Neural cell (in vitro differentiated cells): Measurements from ENCODE around the gene MSMB. TPM values are rescaled to one million over a fixed set of nuclear protein-coding genes. Genes with fewer than 3 reads are reported as not detected.

Experiments
- H2AFZ ChIP-seq: fragments of 200-600, 300-800 bp; sonication (generic), shearing (Covaris generic); 2 replicates; pipeline ENCODE4 v1.6.0; 2014; ENCODE audit warnings: low read depth, mild to moderate bottlenecking, antibody characterized with exemption, low read length, moderate library complexity
- H3F3A ChIP-seq: fragments of 200-600 bp; shearing (Covaris generic); 2 replicates; pipeline ENCODE4 v1.6.1; 2016; ENCODE audit warnings: mild to moderate bottlenecking, moderate library complexity, mixed read lengths, antibody characterized with exemption, low read length; ENCODE audit not compliant: insufficient read depth, poor library complexity, severe bottlenecking
- H3K27ac ChIP-seq: fragments of 200-600, 300-800 bp; sonication (generic), shearing (Covaris generic); 2 replicates; pipeline ENCODE4 v1.5.1; 2014; ENCODE audit warnings: mild to moderate bottlenecking, low read length, moderate library complexity
- H3K27me3 ChIP-seq: fragments of 300-800, 200-600 bp; sonication (generic), shearing (Covaris generic); 2 replicates; pipeline ENCODE4 v1.6.0; 2014; ENCODE audit warnings: mild to moderate bottlenecking, low read depth, low read length, moderate library complexity; ENCODE audit not compliant: insufficient read depth
- H3K36me3 ChIP-seq: fragments of 300-800, 200-600 bp; sonication (generic), shearing (Covaris generic); 2 replicates; pipeline ENCODE4 v1.5.1; 2014; ENCODE audit warnings: mild to moderate bottlenecking, antibody characterized with exemption, low read length, moderate library complexity; ENCODE audit not compliant: insufficient read depth
- H3K4me2 ChIP-seq: fragments of 300-800, 200-600 bp; sonication (generic), shearing (Covaris generic); 2 replicates; pipeline ENCODE4 v1.6.0; 2014; ENCODE audit warnings: mild to moderate bottlenecking, low read length
- H3K4me3 ChIP-seq: fragments of 300-800, 200-600 bp; sonication (generic), shearing (Covaris generic); 2 replicates; pipeline ENCODE4 v1.5.1; 2014; ENCODE audit warnings: mild to moderate bottlenecking, low read length, moderate library complexity
- H3K79me2 ChIP-seq: fragments of 200-600 bp; shearing (Covaris generic); replicated peaks from 2 replicates; pipeline ENCODE4 v1.6.0; 2014; ENCODE audit warnings: mild to moderate bottlenecking, low read length, moderate library complexity; ENCODE audit not compliant: insufficient read depth
- H3K9ac ChIP-seq: fragments of 300-800, 200-600 bp; sonication (generic), shearing (Covaris generic); 2 replicates; pipeline ENCODE4 v1.6.1; 2016; ENCODE audit warnings: mild to moderate bottlenecking, low read length, mixed read lengths
- H3K9me2 ChIP-seq: fragments of 200-600 bp; shearing (Covaris generic); 2 replicates; pipeline ENCODE4 v1.6.1; 2016; ENCODE audit warnings: mild to moderate bottlenecking, low read length, mixed read lengths; ENCODE audit not compliant: insufficient read depth
- H3K9me3 ChIP-seq: fragments of 200-600, 300-800 bp; sonication (generic), shearing (Covaris generic); 2 replicates; pipeline ENCODE4 v1.6.1; 2016; ENCODE audit warnings: mild to moderate bottlenecking, mixed run types, low read length, moderate library complexity, mixed read lengths
- H4K20me1 ChIP-seq: fragments of 200-600 bp; shearing (Covaris generic); 2 replicates; pipeline ENCODE4 v1.6.1; 2016; ENCODE audit warnings: mild to moderate bottlenecking, mixed run types; ENCODE audit not compliant: insufficient read depth
- EP300 ChIP-seq: fragments of 450-650 bp; conservative IDR thresholded peaks from 2 replicates; pipeline ENCODE4 v1.6.1; 2014; ENCODE audit warnings: antibody characterized with exemption, mild to moderate bottlenecking, moderate library complexity; ENCODE audit not compliant: poor library complexity, severe bottlenecking
- EZH2 ChIP-seq: fragments of 200-600, 300-800 bp; shearing (Covaris generic), sonication (generic); IDR thresholded peaks from 2 replicates; pipeline ENCODE4 v1.6.1; 2014; ENCODE audit warnings: antibody characterized with exemption, low read length, borderline replicate concordance, mild to moderate bottlenecking; ENCODE audit not compliant: insufficient read depth, poor library complexity, severe bottlenecking
- MXI1 ChIP-seq: fragments of 450-650 bp; conservative IDR thresholded peaks from 2 replicates; pipeline ENCODE4 v1.6.1; 2014; ENCODE audit warnings: antibody characterized with exemption, mild to moderate bottlenecking; ENCODE audit not compliant: poor library complexity, severe bottlenecking
- POLR2AphosphoS5 ChIP-seq: IDR thresholded peaks from 2 replicates; pipeline ENCODE4 v1.6.1; 2012
- RAD21 ChIP-seq: fragments of 450-650 bp; conservative IDR thresholded peaks from 2 replicates; pipeline ENCODE4 v1.6.1; 2014; ENCODE audit warnings: antibody characterized with exemption, mild to moderate bottlenecking, moderate library complexity
- SMC3 ChIP-seq: fragments of 450-650 bp; conservative IDR thresholded peaks from 2 replicates; pipeline ENCODE4 v1.6.1; 2014; ENCODE audit warnings: antibody characterized with exemption, mild to moderate bottlenecking, moderate library complexity; ENCODE audit not compliant: poor library complexity
- TAF1 ChIP-seq: IDR thresholded peaks from 2 replicates; pipeline ENCODE4 v1.6.1; 2012; ENCODE audit warnings: low read depth
- polyA plus RNA-seq: library from polyadenylated mRNA; depleted of rRNA; stranded (reverse); fragments of >200 nt; gene quantifications from 2 replicates; pipeline ENCODE4 v1.2.3, GENCODE V29; 2014
- TF ChIP-seq, protein P1 (sequence below): fragments of 450-650 bp; IDR thresholded peaks from 2 replicates; pipeline ENCODE4 v1.5.1; 2014; ENCODE audit warnings: antibody characterized with exemption, mild to moderate bottlenecking, moderate library complexity; ENCODE audit not compliant: poor library complexity, severe bottlenecking
- TF ChIP-seq, protein P2 (sequence below): IDR thresholded peaks from 2 replicates; pipeline ENCODE4 v1.6.1; 2012; ENCODE audit warnings: borderline replicate concordance

MSMB gene
- polyA plus RNA-seq, 1 donor from 2014 or later: not detected

DNA sequence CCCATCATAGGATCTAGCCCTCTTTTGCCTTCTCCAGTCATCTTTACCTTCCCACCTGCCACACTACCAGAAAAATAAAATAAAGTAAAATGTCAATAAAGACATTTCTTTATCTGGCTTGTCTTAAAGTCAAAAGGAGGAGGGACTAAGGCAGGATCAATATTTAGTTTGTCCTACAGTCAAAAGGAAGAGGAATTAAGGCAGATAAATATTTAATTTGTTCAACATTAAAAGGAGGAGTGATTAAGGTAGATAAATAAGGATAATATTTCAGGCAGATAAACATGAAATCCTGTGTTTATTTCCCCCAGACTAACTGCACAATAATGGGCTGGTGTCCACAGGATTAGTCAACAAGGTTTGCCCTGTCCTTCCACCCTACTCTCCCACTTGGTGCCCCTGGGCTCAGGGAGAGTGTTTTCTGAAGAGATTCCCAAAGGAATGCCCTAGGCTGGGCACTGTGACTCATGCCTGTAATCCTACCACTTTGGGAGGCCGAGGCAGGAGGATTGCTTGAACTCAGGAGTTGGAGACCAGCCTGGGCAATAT lies 18.3 kb upstream of the MSMB start:
- Histone ChIP-seq H3K9me2 (no peaks in the 10 kb centered on the region), H3K79me2 (no peaks in the 10 kb centered on the region), H3K27ac (no peak overlapping the region), H3K9me3 (no peaks in the 10 kb centered on the region), H3K36me3 (no peaks in the 10 kb centered on the region), H3K4me2 (no peak overlapping the region), H3F3A (no peaks in the 10 kb centered on the region), H3K27me3 (no peaks in the 10 kb centered on the region), H4K20me1 (no peaks in the 10 kb centered on the region), H3K9ac (no peak overlapping the region), H2AFZ (no peak overlapping the region), H3K4me3 (no peak overlapping the region)
- TF ChIP-seq MXI1 (no peak), POLR2AphosphoS5 (no peak)
- TF ChIP-seq, protein P1, sequence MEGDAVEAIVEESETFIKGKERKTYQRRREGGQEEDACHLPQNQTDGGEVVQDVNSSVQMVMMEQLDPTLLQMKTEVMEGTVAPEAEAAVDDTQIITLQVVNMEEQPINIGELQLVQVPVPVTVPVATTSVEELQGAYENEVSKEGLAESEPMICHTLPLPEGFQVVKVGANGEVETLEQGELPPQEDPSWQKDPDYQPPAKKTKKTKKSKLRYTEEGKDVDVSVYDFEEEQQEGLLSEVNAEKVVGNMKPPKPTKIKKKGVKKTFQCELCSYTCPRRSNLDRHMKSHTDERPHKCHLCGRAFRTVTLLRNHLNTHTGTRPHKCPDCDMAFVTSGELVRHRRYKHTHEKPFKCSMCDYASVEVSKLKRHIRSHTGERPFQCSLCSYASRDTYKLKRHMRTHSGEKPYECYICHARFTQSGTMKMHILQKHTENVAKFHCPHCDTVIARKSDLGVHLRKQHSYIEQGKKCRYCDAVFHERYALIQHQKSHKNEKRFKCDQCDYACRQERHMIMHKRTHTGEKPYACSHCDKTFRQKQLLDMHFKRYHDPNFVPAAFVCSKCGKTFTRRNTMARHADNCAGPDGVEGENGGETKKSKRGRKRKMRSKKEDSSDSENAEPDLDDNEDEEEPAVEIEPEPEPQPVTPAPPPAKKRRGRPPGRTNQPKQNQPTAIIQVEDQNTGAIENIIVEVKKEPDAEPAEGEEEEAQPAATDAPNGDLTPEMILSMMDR: no peak

DNA sequence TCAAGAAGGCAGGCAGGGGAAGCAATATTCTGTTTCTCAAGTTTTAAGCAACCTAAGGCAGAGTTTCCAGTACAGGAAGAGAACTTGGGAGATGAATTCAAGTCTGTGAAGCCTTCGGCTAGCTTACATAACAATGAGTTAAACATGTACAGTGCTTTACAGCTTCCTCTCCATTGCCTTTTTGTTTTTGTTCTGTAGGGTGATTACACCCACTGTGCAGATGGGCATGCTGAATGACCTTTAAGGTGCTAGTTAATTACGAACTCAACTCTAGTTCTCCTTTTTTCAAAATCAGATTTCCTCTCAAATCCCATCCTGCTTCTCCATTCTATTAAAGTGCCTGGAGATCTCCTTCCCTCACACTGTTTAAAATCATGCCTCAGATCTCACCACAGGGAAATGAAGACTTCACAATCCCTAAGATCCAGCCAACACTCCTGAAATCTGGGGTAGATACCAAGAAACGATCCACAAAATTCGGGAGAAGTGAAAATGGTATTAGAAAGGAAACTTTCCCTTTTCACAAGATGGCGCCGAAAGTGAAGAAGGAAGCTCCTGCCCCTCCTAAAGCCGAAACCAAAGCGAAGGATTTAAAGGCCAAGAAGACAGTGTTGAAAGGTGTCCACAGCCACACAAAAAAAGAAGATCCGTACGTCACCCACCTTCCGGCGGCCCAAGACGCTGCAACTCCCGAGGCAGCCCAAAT lies 16.8 kb upstream of the MSMB start:
- Histone ChIP-seq H3K27ac (no peak overlapping the region), H3K9me3 (no peaks in the 10 kb centered on the region), H3K4me2 (no peak overlapping the region), H3K9ac (no peak overlapping the region), H3K27me3 (no peaks in the 10 kb centered on the region), H3K36me3 (no peaks in the 10 kb centered on the region), H2AFZ (no peak overlapping the region), H3F3A (no peaks in the 10 kb centered on the region), H3K9me2 (no peaks in the 10 kb centered on the region), H4K20me1 (no peaks in the 10 kb centered on the region), H3K4me3 (no peak overlapping the region), H3K79me2 (no peaks in the 10 kb centered on the region)
- TF ChIP-seq, protein P1: no peak
- TF ChIP-seq EZH2: no peak
- TF ChIP-seq MXI1: no peak
- no peak for TF ChIP-seq RAD21

DNA sequence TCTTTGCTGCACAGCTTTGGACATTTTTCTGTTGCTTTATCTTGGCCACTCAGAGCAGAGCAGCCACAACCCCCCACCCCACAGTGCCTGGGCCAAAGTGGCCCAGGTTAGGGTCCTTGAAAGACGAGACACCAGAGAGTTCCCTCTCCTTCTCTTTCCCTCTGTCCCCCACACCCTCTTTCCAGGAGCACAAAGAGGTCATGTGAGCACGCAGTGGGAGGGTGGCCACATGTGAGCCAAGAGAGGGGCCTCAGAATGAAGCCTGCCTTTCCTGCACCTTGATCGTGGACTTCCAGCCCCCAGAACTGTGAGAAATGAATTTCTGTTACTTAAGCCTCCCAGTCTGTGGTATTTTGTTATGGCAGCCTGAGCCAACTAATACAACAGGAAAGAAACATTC lies 14.6 kb upstream of the MSMB start:
- Histone ChIP-seq H4K20me1 (no peaks in the 10 kb centered on the region), H3K27ac (no peak overlapping the region), H2AFZ (no peak overlapping the region)

More for the DNA sequence above, 14.6 kb upstream of the MSMB start:
- no peak overlapping the region for H3K9ac ChIP-seq
- H3K36me3 ChIP-seq: no peaks in the 10 kb centered on the region
- no peak overlapping the region for H3K4me3 ChIP-seq
- no peak overlapping the region for H3K4me2 ChIP-seq
- no peaks in the 10 kb centered on the region for H3K27me3 ChIP-seq
- no peaks in the 10 kb centered on the region for H3K79me2 ChIP-seq
- no peaks in the 10 kb centered on the region for H3K9me3 ChIP-seq
- no peaks in the 10 kb centered on the region for H3K9me2 ChIP-seq
- TF ChIP-seq SMC3 (no peak), EP300 (no peak), MXI1 (no peak), TAF1 (no peak), RAD21 (no peak), POLR2AphosphoS5 (no peak), EZH2 (no peak)
- TF ChIP-seq, protein P1: no peak
- TF ChIP-seq, protein P2, sequence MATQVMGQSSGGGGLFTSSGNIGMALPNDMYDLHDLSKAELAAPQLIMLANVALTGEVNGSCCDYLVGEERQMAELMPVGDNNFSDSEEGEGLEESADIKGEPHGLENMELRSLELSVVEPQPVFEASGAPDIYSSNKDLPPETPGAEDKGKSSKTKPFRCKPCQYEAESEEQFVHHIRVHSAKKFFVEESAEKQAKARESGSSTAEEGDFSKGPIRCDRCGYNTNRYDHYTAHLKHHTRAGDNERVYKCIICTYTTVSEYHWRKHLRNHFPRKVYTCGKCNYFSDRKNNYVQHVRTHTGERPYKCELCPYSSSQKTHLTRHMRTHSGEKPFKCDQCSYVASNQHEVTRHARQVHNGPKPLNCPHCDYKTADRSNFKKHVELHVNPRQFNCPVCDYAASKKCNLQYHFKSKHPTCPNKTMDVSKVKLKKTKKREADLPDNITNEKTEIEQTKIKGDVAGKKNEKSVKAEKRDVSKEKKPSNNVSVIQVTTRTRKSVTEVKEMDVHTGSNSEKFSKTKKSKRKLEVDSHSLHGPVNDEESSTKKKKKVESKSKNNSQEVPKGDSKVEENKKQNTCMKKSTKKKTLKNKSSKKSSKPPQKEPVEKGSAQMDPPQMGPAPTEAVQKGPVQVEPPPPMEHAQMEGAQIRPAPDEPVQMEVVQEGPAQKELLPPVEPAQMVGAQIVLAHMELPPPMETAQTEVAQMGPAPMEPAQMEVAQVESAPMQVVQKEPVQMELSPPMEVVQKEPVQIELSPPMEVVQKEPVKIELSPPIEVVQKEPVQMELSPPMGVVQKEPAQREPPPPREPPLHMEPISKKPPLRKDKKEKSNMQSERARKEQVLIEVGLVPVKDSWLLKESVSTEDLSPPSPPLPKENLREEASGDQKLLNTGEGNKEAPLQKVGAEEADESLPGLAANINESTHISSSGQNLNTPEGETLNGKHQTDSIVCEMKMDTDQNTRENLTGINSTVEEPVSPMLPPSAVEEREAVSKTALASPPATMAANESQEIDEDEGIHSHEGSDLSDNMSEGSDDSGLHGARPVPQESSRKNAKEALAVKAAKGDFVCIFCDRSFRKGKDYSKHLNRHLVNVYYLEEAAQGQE: no peak
- H3F3A ChIP-seq: no peaks in the 10 kb centered on the region
